Activated T-cell treated with anti-CD3 and anti-CD28 coated beads for 48 hours (primary cell): ENCODE measurements around the gene TAS2R46.
"Not testable (repeated sequence)": the region's sequence is repeated elsewhere in the genome, so short reads cannot be mapped to it uniquely, and the experiment has no call there.

Experiments used
- DNase-seq: peaks from one replicate; pipeline ENCODE4 v3.0.0-alpha.2; 2020; ENCODE audit warnings: low read depth

TAS2R46 gene, protein sequence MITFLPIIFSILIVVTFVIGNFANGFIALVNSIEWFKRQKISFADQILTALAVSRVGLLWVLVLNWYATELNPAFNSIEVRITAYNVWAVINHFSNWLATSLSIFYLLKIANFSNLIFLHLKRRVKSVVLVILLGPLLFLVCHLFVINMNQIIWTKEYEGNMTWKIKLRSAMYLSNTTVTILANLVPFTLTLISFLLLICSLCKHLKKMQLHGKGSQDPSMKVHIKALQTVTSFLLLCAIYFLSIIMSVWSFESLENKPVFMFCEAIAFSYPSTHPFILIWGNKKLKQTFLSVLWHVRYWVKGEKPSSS

DNA sequence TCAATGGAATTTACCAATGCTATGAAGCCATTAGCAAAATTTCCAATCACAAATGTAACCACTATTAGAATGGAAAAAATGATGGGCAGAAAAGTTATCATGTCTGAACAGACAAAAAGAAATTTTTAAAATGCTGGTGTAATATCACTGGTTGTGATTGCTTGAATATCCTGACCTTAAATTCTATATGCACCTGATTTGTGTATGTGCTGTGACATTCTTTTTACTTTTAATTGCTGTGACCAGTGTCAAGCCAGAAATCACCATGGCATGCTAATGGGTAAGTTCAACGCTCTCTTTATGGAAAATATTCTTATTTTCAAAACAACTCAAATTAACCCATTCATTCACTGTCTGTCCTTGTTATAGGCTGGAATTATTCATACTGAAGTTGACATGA lies at the start of gene TAS2R46:
TAS2R46 (minus strand) TSS at position 101 of the 400 bp plus-strand sequence; CDS start at position 101, 0 bp downstream.
- DNase-seq: not testable (repeated sequence)

DNA sequence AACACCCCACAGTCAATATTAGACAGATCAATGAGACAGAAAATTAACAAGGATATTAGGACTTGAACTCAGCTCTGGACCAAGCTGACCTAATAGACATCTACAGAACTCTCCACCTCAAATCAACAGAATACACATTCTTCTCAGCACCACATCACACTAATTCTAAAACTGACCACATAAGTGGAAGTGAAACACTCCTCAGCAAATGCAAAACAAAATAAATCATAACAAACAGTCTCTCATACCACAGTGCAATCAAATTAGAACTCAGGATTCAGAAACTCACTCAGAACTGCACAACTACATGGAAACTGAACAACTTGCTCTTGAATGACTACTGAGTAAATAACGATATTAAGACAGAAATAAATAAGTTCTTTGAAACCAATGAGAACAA lies 49.1 kb upstream of the TAS2R46 start:
- DNase-seq: not testable (repeated sequence)

DNA sequence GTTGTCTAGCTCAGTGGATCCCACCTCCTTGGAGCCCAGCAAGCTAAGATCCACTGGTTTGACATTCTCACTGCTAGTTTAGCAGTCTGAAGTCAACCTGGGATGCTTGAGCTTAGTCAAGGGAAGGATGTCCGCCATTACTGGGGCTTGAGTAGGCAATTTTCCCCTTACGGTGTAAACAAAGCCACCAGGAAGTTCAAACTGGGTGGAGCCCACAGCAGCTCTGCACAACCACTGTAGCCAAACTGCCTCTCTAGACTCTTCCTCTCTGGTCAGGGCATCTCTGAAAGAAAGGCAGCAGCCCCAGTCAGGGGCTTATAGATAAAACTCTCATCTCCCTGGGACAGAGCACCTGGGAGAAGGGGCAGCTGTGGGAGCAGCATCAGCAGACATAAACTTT lies 46.8 kb upstream of the TAS2R46 start:
- no peak for DNase-seq

DNA sequence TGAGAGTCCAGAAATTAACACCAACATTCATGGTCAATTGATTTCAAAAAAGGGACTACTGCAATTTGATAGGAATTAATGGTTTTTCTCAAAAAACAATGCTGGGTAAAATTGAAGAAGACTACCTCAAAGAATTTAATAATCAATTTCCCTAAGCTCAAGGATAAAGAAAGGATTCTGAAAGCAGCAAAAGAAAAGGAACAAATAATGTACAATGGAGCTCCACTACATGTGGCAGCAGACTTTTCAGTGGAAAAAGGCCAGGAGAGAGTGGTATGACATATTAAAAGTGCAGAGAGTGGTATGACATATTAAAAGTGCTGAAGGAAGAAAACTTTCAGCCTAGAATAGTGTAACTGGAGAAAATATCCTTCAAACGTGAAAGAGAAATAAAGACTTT lies 45.6 kb upstream of the TAS2R46 start:
- DNase-seq: no peak

DNA sequence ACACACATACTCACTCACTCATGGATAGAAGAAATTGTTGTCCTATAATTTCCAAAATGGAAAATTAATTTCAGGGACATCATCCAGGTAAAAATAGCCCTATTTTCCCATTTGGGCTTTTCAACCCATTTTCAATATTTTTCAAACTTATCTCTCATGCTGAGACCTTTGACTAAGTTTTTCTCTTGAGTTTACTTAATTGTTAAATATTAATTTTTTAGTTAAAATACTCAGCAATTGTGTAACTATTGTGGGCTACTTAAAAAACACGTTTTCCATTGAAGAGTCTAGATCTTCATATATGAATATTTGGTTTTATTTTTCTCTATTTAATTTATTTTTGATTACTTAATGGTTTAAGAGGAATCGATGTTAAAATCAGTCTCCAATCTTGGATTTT lies 44.2 kb upstream of the TAS2R46 start:
- no peak for DNase-seq

DNA sequence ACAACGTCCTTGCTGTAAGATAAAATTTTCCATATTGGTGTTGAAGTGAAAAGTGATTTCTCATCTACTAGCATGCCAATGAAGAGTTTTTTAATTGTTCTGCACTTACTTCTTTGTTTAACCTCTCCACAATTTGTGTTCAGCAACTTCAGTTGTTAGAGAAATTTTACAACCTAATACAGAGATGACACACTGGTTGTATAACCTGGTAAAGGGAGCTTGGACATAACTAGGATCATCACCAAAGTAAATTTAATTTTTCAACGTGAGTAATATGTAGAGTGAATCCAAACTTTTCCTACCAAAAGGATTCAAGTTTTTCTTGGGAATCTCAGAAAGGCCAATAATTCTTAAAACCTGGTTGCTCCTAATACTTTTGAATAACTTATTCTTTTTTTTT lies 43.5 kb upstream of the TAS2R46 start:
- DNase-seq: no peak

DNA sequence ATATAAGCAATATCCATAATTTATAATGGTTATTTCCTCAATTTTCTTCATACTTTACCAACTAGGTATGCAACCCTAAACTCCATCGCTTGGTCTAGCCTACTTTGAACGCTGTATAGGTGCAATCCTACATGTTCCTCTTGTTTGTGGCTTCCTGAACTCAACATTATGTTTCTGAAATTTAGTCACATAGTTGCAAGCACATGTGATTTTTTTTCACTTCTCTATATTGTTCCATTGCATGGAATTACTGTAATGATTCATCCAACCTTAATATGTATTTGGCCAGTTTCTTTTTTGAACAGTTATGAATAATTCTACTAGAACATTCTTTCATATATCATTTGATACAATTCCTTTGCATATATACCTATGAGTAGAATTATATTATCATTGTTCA lies 32.8 kb upstream of the TAS2R46 start:
- DNase-seq: not testable (repeated sequence)

DNA sequence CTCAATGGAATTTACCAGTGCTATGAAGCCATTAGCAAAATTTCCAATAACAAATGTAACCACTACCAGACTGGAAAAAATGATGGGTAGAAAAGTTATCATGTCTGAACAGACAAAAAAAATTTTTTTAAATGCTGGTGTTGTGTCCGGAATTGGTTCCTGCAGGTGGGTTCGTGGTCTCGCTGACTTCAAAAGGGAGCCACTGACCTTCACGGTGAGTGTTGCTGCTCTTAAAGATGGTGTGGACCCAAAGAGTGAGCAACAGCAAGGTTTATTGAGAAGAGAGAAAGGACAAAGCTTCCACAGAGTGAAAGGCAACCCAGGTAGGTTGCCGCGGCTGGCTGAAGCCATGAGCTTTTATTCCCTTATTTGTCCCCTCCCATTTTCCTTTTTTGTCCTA lies 30.0 kb upstream of the TAS2R46 start, which contains the start of gene TAS2R43:
TAS2R43 (minus strand) TSS at position 186 of the 400 bp plus-strand sequence; CDS start at position 102, 84 bp downstream.
- DNase-seq: no peak

DNA sequence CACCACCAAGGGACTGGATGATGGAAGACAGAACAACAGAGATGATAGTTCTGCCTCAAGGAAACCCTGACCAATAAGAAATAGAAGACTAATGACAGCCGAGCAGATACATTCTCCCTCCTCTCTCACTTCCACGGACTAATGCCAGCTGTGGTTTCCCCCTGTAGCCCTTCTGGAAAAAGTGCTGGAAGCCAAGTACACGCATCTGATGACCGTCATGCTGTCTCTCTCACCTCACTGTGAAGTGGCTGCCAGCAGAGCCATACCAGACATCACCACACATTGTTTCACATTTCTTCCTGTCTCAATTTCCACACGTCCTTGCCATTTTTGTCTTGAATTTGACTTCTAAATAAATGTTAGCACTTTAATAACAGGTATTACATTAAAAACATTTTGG lies 27.2 kb upstream of the TAS2R46 start:
- no peak for DNase-seq

DNA sequence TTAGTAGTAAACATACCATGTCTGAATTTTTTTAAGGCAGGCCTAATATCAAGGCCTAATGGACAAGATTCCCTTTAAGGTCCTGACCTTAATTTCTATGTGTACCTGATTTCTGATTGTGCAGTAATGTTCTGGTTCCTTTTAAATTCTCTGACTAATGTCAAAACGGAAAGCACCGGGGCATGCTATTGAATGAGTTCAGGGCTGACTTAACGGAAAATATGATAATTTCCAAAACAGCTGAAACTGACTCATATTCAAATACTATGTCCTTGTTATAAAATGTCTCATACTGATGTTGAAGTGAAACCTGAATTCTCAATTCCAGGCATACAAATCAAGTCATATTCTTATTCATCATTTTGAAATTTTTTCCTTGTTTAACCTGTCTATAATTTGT lies 23.3 kb upstream of the TAS2R46 start:
- no peak for DNase-seq

DNA sequence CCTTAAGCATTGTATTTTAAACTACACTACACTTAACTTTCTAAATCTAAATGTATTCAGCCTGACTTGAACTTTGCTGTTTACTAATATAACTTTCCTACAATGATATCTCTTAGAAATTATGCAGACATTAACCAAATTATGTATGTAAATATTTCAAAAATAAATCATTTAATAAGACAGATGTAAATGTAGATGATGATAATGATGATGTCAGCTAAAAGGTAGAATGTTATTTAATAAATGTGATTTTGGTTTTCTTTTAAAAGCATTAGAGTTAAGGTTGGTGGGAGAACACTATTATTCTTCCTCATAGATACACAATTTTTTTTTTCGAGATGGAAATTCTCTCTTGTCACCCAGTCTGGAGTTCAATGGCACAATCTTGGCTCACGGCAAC lies 19.9 kb upstream of the TAS2R46 start:
- DNase-seq: no peak

DNA sequence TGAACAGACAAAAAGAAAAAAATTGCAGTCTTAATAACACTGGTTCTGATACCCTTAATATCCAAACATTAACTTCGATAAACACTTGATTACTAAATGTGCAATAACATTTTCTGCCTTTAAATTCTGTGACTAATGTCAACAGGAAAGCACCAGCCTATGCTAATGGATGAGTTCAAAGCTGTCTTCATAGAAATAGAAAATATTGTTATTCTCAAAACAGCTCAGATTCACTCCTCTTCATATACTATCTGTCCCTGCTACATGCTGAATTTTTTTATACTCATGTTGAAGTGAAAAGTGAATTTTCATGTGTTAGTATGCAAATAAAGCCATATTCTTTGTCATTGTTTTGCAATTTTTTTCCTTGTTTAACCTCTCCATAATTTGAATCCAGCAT lies 16.2 kb upstream of the TAS2R46 start:
- DNase-seq: no peak

DNA sequence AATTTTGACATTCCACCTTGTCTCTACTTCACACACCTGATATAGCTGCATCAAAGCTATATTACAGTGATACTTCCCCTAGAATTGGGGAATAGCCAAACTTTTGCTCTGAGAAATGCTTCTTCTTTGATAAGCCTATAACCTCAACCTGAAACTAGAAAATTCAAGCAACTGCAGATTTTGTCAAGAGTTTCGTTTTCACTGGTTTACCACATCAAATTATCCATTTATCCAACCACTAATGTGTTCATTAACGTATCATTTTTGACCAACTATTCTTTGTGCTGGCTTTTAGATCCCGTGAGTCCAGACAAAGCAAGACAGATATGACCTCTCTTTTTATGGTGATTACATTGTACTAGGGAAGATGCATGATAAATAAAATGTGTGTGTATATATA lies 13.5 kb upstream of the TAS2R46 start:
- no peak for DNase-seq

DNA sequence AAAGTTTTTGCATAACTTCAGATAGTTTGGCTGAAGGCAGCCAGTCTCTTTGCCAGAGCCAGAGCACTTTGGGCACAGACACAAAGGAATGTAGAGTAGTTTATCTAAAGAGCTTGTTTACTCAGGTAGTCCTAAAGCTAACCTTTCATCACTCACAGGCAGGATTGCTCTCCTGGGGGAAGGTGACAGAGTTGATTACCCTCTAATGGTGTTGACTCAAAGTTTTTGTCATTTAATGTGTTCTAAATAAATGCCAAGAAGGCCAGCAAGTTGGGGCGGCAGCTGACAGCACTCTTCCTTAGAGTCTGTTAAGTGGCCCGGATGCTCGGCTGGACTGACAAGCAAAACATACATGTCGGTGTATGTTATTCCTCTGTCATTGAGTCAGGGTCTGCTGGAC lies 9.3 kb upstream of the TAS2R46 start:
- DNase-seq: no peak

DNA sequence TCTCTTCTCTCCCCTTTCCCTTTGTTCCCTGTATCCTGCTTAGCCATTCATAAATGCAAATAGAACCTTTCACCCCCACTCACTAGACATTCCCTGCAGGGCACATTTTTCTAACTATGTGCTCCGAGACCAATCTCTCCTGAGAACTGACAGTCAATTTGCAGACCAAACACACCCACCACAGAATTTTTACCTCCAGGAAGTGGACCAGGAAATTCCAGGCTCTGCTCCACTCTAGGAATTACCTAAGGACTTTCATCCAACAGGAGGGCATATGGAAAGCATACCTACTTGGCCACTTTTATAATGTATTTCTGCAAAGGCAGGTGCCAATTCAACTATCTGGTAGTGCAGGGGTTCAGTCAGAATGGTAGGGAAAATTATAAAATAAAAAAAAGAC lies 8.9 kb upstream of the TAS2R46 start:
- DNase-seq: no peak

DNA sequence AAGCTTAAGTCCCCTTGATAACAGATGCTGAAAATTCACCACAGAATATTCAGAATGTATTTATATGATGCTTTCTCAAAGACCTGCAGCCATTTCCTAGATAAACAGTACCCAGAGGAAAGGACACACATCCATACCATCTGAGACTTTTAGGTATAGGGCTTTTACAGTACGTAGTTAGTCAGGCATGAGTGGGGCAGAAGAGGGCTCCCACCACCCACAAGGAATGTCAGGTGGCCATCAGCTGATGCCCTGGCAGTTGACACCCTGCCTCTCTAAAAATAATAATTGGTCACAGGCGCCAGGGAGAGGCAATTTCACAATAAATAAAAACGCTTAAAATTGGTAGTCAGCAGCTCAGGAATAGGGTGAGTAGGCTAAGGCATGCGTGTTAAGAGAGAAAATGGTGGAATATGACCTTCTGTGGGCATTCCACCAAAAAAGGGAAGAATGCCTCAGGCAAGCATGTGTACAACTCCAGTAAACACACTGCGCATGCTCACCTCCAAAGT lies 7.8 kb upstream of the TAS2R46 start:
- no peak for DNase-seq

DNA sequence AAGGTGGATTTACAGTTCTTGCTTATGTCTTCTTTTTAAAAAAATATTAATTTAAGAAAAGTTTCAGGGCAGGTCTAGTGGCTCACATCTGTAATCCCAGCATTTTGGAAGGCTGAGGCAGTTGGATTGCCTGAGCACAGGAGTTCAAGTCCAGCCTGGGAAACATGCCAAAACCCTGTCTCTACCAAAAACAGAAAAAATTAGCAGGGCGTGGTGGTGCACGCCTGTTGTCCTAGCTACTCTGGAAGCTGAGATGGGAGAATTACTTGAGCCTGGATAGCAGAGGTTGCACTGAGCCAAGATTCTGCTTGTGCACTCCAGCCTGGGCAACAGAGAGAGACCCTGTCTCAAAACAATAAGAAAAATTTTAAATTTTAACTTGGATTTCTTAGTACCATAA lies 5.4 kb upstream of the TAS2R46 start:
- no peak for DNase-seq

DNA sequence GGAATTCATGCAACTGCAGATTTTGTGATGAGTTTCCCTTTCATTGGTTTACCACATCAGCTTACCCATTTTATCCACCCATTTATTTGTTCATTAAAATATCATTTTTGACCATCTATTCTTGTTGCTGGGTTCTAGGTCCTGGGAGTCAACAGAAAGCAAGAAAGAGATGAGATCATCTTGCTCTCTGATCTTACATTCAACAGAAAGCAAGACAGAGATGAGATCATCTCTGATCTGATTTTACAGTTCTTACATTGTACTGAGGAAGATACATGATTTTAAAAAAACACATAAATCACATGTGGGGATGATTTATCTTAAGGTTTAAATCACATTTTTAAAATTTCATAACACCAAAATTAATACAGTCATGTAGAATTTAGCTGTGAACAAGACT lies 2.3 kb downstream of the TAS2R46 start:
- DNase-seq: no peak

DNA sequence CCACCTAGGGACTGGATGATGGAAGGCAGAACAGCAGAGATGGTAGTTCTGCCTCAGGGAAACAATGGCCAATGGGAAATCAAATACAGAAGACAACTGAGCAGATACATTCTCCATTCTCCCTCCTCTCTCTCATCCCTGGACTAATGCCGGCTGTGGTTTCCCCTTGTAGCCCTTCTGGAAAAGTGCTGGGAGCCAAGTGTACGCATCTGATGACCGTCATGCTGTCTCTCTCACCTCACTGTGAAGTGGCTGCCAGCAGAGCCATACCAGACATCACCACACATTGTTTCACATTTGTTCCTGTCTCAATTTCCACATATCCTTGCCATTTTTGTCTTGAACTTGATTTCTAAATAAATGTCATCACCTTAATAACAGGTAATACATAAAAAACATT lies 3.1 kb downstream of the TAS2R46 start:
- no peak for DNase-seq

DNA sequence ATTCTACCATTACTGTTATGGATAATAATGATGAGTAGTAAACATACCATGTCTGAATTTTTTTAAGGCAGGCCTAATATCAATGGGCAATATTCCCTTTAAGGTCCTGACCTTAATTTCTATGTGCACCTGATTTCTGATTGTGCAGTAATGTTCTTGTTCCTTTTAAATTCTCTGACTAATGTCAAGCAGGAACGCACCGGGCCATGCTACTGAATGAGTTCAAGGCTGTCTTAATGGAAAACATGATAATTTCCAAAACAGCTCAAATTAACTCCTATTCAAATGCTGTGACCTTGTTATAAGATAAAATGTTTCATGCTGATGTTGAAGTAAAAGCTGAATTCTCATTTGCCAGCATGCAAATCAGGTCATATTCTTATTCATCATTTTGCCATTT lies 6.8 kb downstream of the TAS2R46 start:
- no peak for DNase-seq

DNA sequence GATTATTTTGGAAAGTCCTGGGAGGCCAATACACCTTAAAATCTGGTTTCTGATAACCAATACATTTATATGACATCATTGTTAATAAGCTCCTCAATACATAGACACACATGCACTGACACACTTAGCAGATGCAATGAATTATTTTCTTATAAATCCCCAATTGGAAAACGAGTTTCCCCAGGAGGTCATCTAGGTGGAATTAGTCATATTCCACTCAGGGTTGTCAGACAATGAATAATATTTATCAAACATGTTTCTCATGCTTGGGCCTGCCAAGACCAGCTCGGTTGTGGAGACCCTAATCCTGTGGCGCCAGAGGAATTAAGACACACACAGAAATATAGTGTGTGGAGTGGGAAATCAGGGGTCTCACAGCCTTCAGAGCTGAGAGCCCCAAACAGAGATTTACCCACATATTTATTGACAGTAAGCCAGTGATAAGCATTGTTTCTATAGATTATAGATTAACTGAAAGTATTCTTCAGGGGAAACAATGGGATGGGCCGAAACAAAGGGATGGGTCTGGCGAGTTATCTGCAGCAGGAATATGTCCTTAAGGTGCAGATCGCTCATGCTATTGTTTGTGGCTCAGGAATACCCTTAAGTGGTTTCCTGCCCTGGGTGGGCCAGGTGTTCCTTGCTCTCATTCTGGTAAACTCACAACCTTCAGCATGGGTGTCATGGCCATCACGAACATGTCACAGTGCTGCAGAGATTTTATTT lies 12.1 kb downstream of the TAS2R46 start:
- not testable (repeated sequence) for DNase-seq

DNA sequence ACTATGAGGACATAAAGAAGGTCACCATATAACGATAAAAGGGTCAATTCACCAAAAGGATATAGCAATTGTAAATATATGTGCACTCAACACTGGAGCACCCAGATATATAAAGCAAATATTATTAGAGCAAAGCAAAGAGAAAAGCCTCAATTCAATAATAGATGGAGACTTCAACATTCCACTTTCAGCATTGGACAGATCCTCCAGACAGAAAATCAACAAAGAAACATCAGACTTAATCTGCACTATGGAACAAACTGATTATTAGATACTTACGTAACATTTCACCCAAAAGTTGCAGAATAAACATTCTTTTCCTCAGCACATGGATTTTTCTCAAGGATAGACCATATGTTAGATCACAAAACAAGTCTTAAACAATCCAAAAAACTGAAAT lies 20.7 kb downstream of the TAS2R46 start:
- DNase-seq: not testable (repeated sequence)

DNA sequence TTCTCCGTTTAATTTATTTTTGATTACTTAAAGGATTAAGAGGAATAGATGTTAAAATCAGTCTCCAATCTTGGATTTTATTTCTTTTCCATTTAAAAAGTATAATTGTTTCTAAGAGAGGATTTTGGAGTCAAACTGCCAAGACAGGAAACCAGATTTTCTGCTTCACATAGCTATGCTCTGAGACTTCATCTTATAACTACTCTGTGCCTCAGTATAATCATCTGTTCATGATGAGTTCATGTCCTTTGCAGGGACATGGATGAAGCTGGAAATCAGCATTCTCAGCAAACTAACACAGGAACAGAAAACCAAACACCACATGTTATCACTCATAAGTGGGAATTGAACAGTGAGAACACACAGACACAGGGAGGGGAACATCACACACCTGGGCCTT lies 21.9 kb downstream of the TAS2R46 start:
- DNase-seq: no peak
